MM.1S (cell line): Measurements from ENCODE around the gene GFRA1.

Experiments used
- DNase-seq: peaks from one replicate; pipeline ENCODE4 v3.0.0-alpha.2; 2015
- H2AFZ ChIP-seq: fragments of 300-600 bp; sonication (generic); 2 replicates; pipeline ENCODE4 v1.6.0; 2016; ENCODE audit warnings: antibody characterized with exemption, low read length
- H3F3A ChIP-seq: fragments of 300-600 bp; sonication (generic); 2 replicates; pipeline ENCODE4 v1.6.1; 2016; ENCODE audit warnings: mild to moderate bottlenecking, antibody characterized with exemption, low read length, moderate library complexity, mixed read lengths; ENCODE audit not compliant: insufficient read depth
- H3K27ac ChIP-seq: fragments of 300-600 bp; sonication (generic); 2 replicates; pipeline ENCODE4 v1.5.1; 2016; ENCODE audit warnings: mild to moderate bottlenecking, low read length
- H3K27me3 ChIP-seq: fragments of 300-600 bp; sonication (generic); replicated peaks from 2 replicates; pipeline ENCODE4 v1.6.0; 2016; ENCODE audit warnings: low read length; ENCODE audit not compliant: insufficient read depth
- H3K36me3 ChIP-seq: fragments of 300-600 bp; sonication (generic); replicated peaks from 2 replicates; pipeline ENCODE4 v1.6.1; 2016; ENCODE audit warnings: mild to moderate bottlenecking, low read length, mixed read lengths; ENCODE audit not compliant: insufficient read depth
- H3K4me1 ChIP-seq: fragments of 300-600 bp; sonication (generic); 2 replicates; pipeline ENCODE4 v1.6.1; 2016; ENCODE audit warnings: low read length, mixed read lengths
- H3K4me2 ChIP-seq: fragments of 300-600 bp; sonication (generic); 2 replicates; pipeline ENCODE4 v1.6.0; 2016; ENCODE audit warnings: low read depth, low read length
- H3K4me3 ChIP-seq: fragments of 300-600 bp; sonication (generic); 2 replicates; pipeline ENCODE4 v1.5.1; 2016; ENCODE audit warnings: low read length, mixed read lengths
- H3K79me2 ChIP-seq: fragments of 300-600 bp; sonication (generic); 2 replicates; pipeline ENCODE4 v1.6.1; 2016; ENCODE audit warnings: mixed run types, low read length, mixed read lengths
- H3K9ac ChIP-seq: fragments of 300-600 bp; sonication (generic); 2 replicates; pipeline ENCODE4 v1.6.1; 2016; ENCODE audit warnings: low read length, mixed read lengths
- H3K9me2 ChIP-seq: fragments of 300-600 bp; sonication (generic); replicated peaks from 2 replicates; pipeline ENCODE4 v1.6.1; 2016; ENCODE audit warnings: mild to moderate bottlenecking, low read length, mixed read lengths; ENCODE audit not compliant: insufficient read depth
- H3K9me3 ChIP-seq: fragments of 300-600 bp; sonication (generic); replicated peaks from 2 replicates; pipeline ENCODE4 v1.6.1; 2016; ENCODE audit warnings: mild to moderate bottlenecking, low read length, mixed read lengths; ENCODE audit not compliant: insufficient read depth
- H4K20me1 ChIP-seq: fragments of 300-600 bp; sonication (generic); 2 replicates; pipeline ENCODE4 v1.6.1; 2016; ENCODE audit warnings: mild to moderate bottlenecking, low read length, moderate library complexity, mixed read lengths; ENCODE audit not compliant: insufficient read depth
- CTCF ChIP-seq: fragments of 300-600 bp; sonication (generic); IDR thresholded peaks from 2 replicates; pipeline ENCODE4 v1.5.1; 2016; ENCODE audit warnings: antibody characterized with exemption, low read length, mixed read lengths
- EZH2 ChIP-seq: fragments of 300-600 bp; sonication (generic); optimal IDR thresholded peaks from 2 replicates; pipeline ENCODE3; 2017; ENCODE audit warnings: low read depth, mild to moderate bottlenecking, antibody characterized with exemption, low read length, mixed read lengths
- EZH2phosphoT487 ChIP-seq: fragments of 300-600 bp; sonication (generic); IDR thresholded peaks from 2 replicates; pipeline ENCODE4 v1.6.1; 2018; ENCODE audit warnings: antibody characterized with exemption, low read length

GFRA1 gene

GRCh38 chr10:116221053-116221452 lies 52.0 kb downstream of the GFRA1 start:
- Histone ChIP-seq H3K4me3 (no peak overlapping the region), H3K9me3 (no peaks in the 10 kb centered on the region), H3K4me1 (no peaks in the 10 kb centered on the region), H3K27ac (no peak overlapping the region), H3K36me3 (no peaks in the 10 kb centered on the region), H3K79me2 (no peaks in the 10 kb centered on the region), H3K27me3 (no peaks in the 10 kb centered on the region), H3K9me2 (no peaks in the 10 kb centered on the region), H3K4me2 (no peak overlapping the region), H4K20me1 (no peaks in the 10 kb centered on the region), H3F3A (no peaks in the 10 kb centered on the region), H3K9ac (no peak overlapping the region), H2AFZ (no peak overlapping the region)
- DNase-seq = no peak
- TF ChIP-seq EZH2 = no peak
- no peak for TF ChIP-seq EZH2phosphoT487
- no peak for TF ChIP-seq CTCF

GRCh38 chr10:116216676-116217075 lies 56.3 kb downstream of the GFRA1 start:
- H3K4me3 ChIP-seq = no peak overlapping the region
- no peak overlapping the region for H3K4me2 ChIP-seq
- H2AFZ ChIP-seq = no peak overlapping the region
- H4K20me1 ChIP-seq = no peaks in the 10 kb centered on the region
- H3K9ac ChIP-seq = no peak overlapping the region
- no peaks in the 10 kb centered on the region for H3K79me2 ChIP-seq
- H3F3A ChIP-seq = no peaks in the 10 kb centered on the region
- H3K9me3 ChIP-seq = no peaks in the 10 kb centered on the region
- H3K9me2 ChIP-seq = no peaks in the 10 kb centered on the region
- no peaks in the 10 kb centered on the region for H3K27me3 ChIP-seq
- no peaks in the 10 kb centered on the region for H3K4me1 ChIP-seq
- no peaks in the 10 kb centered on the region for H3K36me3 ChIP-seq
- no peak overlapping the region for H3K27ac ChIP-seq
- TF ChIP-seq EZH2 (no peak), CTCF (no peak), EZH2phosphoT487 (no peak)
- DNase-seq = no peak

- Histone ChIP-seq H3K4me3 (no peak overlapping the region), H3K9me3 (no peaks in the 10 kb centered on the region), H3K4me1 (no peaks in the 10 kb centered on the region)
These were observed 57.4 kb downstream of the GFRA1 start for GRCh38 chr10:116215651-116216050.

More at GRCh38 chr10:116215651-116216050, 57.4 kb downstream of the GFRA1 start:
- H3F3A ChIP-seq = no peaks in the 10 kb centered on the region
- no peak overlapping the region for H3K9ac ChIP-seq
- H4K20me1 ChIP-seq = no peaks in the 10 kb centered on the region
- no peaks in the 10 kb centered on the region for H3K27me3 ChIP-seq
- no peak for DNase-seq
- no peaks in the 10 kb centered on the region for H3K79me2 ChIP-seq
- no peak overlapping the region for H2AFZ ChIP-seq
- TF ChIP-seq EZH2 (no peak), CTCF (no peak), EZH2phosphoT487 (no peak)
- H3K36me3 ChIP-seq = no peaks in the 10 kb centered on the region
- no peak overlapping the region for H3K27ac ChIP-seq
- no peak overlapping the region for H3K4me2 ChIP-seq
- no peaks in the 10 kb centered on the region for H3K9me2 ChIP-seq
